Measurements from ENCODE around the gene LRRC3B. TPM values are rescaled to one million over a fixed set of nuclear protein-coding genes. Genes with fewer than 3 reads are reported as not detected.

Gene LRRC3B
- polyA plus RNA-seq, 3 donors, result not detected

DNA sequence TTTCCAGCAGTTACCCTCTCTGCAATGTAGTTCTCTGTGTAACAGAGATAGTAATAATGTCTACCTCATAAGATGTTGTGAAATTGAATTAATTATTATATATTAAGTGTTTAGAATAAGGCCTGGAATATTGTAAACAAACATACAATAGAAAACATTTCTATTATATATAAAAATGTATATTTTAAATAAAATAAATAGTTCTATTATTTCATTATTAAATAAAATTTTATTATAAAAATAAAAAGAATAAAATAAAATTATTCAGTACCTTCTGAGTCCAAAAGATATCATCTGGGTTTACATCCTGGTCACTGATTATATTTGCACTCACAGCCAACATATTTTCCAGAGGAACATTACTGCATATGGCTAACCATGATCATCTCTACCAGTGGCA lies 135.4 kb downstream of the LRRC3B start:
- no peak overlapping the region for H2AFZ ChIP-seq (ENCODE audit: insufficient read depth, low read depth, low read length, poor library complexity, severe bottlenecking)
- Mint-ChIP-seq H3K9me3 (peaks cover 0 to 7% (median 2%) of the 10 kb centered on the region in 7 donors), H3K36me3 (no peaks in the 10 kb centered on the region), H3K4me1 (no peaks in the 10 kb centered on the region), H3K27ac (no peak overlapping the region), H3K4me3 (no peak overlapping the region), H3K27me3 (ENCODE audit: low read depth in 3 of 3) (no peaks in the 10 kb centered on the region)
- H3K27me3 ChIP-seq (ENCODE audit: control insufficient read depth in 2 of 2, insufficient read depth in 2 of 2, low read length in 2 of 2), result no peaks in the 10 kb centered on the region
- intact Hi-C loops (cut with micrococcal nuclease), result no loop called here
- TF ChIP-seq, protein P1, sequence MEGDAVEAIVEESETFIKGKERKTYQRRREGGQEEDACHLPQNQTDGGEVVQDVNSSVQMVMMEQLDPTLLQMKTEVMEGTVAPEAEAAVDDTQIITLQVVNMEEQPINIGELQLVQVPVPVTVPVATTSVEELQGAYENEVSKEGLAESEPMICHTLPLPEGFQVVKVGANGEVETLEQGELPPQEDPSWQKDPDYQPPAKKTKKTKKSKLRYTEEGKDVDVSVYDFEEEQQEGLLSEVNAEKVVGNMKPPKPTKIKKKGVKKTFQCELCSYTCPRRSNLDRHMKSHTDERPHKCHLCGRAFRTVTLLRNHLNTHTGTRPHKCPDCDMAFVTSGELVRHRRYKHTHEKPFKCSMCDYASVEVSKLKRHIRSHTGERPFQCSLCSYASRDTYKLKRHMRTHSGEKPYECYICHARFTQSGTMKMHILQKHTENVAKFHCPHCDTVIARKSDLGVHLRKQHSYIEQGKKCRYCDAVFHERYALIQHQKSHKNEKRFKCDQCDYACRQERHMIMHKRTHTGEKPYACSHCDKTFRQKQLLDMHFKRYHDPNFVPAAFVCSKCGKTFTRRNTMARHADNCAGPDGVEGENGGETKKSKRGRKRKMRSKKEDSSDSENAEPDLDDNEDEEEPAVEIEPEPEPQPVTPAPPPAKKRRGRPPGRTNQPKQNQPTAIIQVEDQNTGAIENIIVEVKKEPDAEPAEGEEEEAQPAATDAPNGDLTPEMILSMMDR (IDR thresholded peaks at IDR 0.05), result no peak
- peaks cover 0 to 15% of the 10 kb centered on the region in 2 donors for H3K9me3 ChIP-seq (replicated peaks in 1 of 2; ENCODE audit: control insufficient read depth in 1 of 2, insufficient read depth in 1 of 2, low read length in 2 of 2)
- H3K79me2 ChIP-seq (ENCODE audit: insufficient read depth, low read length), result no peaks in the 10 kb centered on the region
- DNase-seq, result no peak
- H3K4me2 ChIP-seq (replicated peaks; ENCODE audit: extremely low read depth, low read length, poor library complexity, severe bottlenecking), result no peak overlapping the region
- no peak overlapping the region for H3K27ac ChIP-seq (ENCODE audit: low read depth in 1 of 2, low read length in 2 of 2)
- no peak overlapping the region for H3K9ac ChIP-seq (ENCODE audit: insufficient read depth, low read length, poor library complexity, severe bottlenecking)
- H3K4me1 ChIP-seq (ENCODE audit: control insufficient read depth in 1 of 2, insufficient read depth in 2 of 2, low read length in 2 of 2), result no peaks in the 10 kb centered on the region
- H3K36me3 ChIP-seq (replicated peaks in 1 of 2; ENCODE audit: control insufficient read depth in 1 of 2, insufficient read depth in 2 of 2, low read length in 2 of 2), result no peaks in the 10 kb centered on the region
- no peaks in the 10 kb centered on the region for H4K20me1 ChIP-seq (ENCODE audit: insufficient read depth, low read length)
- no peak overlapping the region for H3K4me3 ChIP-seq (replicated peaks in 1 of 3; ENCODE audit: low read depth in 2 of 3, low read length in 3 of 3)
